Kidney epithelial cell (primary cell): ENCODE data around the gene CASKIN2. TPM values are rescaled to one million over a fixed set of nuclear protein-coding genes. Genes with fewer than 3 reads are reported as not detected.

Source experiments
- DNase-seq: peaks from one replicate; pipeline ENCODE4 v3.0.0-alpha.2; 2010; ENCODE audit warnings: low read depth
- H3K27me3 ChIP-seq: 2 replicates; pipeline ENCODE4 v1.6.0; 2011; ENCODE audit warnings: low read length; ENCODE audit not compliant: control insufficient read depth, insufficient read depth
- H3K36me3 ChIP-seq: 2 replicates; pipeline ENCODE4 v1.5.1; 2011; ENCODE audit warnings: low read length; ENCODE audit not compliant: control insufficient read depth, insufficient read depth
- H3K4me3 ChIP-seq: 2 replicates; pipeline ENCODE4 v1.5.1; 2011; ENCODE audit warnings: low read depth, mild to moderate bottlenecking, control low read depth, low read length
- total RNA-seq: library from RNA; depleted of rRNA; stranded (reverse); fragments of >200 nt; gene quantifications from 2 replicates; pipeline ENCODE4 v1.2.3, GENCODE V29; 2015
- TF ChIP-seq, protein P1 (sequence below): IDR thresholded peaks from 2 replicates; pipeline ENCODE4 v1.5.1; 2011; ENCODE audit warnings: mild to moderate bottlenecking, moderate library complexity, low read length, control low read depth, inconsistent platforms; ENCODE audit not compliant: insufficient read depth, poor library complexity, severe bottlenecking

The CASKIN2 gene
- total RNA-seq, 1 donor from 2014 or later: 14.7 TPM

DNA sequence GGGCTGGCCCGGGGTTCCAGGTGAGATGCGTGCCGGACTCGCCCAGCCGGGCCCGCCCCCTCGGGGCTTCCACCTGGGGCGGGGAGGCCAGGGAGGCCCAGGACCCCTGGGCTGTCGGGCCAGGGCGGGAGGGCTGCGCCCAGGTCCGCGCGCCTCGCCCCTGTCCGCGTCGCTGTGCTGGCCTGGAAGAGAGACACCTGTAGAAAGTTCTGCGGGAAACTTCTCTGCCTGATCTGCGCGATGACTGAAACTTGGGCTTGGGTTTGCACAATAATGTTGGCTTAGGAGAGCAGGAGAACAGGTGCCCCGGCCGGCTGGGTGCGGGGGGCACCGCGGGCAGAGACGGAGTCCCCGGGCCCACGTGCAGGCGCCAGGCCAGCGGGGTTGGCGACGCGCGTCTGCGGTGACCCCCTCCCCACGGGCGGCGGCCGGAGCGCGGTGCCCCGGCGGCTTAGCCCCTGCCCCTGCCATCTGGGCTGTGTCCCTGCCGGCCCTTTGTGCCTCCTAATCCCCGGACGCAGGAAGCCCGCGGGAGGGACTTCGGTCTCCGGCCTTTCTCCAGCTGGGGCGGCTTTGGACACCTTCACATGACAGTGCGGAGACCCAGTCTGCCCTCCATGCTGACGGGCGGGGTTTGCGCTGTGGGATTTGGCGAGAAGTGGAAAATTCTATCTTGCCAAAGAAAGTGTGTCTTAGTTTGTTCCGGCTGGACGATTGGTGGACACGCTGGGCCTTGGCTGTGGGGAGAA lies 10.6 kb upstream of the CASKIN2 start:
- peaks cover 5% of the 10 kb centered on the region for H3K27me3 ChIP-seq
- TF ChIP-seq, protein P1, sequence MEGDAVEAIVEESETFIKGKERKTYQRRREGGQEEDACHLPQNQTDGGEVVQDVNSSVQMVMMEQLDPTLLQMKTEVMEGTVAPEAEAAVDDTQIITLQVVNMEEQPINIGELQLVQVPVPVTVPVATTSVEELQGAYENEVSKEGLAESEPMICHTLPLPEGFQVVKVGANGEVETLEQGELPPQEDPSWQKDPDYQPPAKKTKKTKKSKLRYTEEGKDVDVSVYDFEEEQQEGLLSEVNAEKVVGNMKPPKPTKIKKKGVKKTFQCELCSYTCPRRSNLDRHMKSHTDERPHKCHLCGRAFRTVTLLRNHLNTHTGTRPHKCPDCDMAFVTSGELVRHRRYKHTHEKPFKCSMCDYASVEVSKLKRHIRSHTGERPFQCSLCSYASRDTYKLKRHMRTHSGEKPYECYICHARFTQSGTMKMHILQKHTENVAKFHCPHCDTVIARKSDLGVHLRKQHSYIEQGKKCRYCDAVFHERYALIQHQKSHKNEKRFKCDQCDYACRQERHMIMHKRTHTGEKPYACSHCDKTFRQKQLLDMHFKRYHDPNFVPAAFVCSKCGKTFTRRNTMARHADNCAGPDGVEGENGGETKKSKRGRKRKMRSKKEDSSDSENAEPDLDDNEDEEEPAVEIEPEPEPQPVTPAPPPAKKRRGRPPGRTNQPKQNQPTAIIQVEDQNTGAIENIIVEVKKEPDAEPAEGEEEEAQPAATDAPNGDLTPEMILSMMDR: no peak
- H3K4me3 ChIP-seq: peak overlapping the region; percentile 42
- no peak for DNase-seq
- peaks cover 2% of the 10 kb centered on the region for H3K36me3 ChIP-seq

GRCh38 chr17:75524970-75525805 lies 9.9 kb upstream of the CASKIN2 start, which contains the start of gene LLGL2:
Gene LLGL2, plus strand, starts transcription at chr17:75525697. Its CDS starts 17,730 bp downstream, at chr17:75543427.
- DNase-seq: peak; percentile 37
- Histone ChIP-seq H3K4me3 (peak within 1 kb of the TSS; percentile 63), H3K27me3 (peaks cover 5% of the 10 kb centered on the region), H3K36me3 (peaks cover 2% of the 10 kb centered on the region)
- TF ChIP-seq, protein P1: peak; percentile 5

DNA sequence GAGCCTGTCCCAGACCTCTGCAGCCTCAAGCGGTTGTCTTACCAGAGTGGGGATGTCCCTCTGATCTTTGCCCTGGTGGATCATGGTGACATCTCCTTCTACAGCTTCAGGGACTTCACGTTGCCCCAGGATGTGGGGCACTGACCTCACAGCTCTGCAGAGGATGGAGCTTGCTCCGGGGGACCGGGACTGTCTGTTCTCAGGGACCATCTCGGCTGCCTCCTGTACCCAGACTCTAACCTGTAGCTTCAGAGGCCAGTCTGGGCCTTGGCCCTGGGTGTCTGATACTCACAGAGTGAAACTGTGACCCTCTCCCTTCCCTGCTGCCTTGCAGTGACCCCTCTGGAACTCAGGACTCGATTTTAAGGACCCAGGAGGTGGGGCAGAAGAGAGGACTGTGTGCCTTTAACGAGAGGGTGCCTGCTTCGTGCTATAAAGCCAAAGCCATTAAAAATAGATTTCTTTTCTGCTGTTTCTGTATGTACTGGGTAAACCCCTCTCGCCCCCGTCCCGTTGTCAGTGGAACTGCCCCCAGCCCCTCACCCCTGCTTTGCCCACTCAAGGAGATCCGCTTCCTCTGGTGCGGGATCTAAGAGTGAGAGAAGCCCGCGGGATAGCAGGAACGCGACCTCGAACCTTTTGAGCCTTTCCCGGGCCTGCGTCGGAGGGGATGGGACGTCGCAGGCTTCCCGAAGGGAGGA lies 9.1 kb upstream of the CASKIN2 start:
- peak overlapping the region; percentile 63 for H3K4me3 ChIP-seq
- H3K27me3 ChIP-seq: peaks cover 5% of the 10 kb centered on the region
- DNase-seq: no peak
- no peaks in the 10 kb centered on the region for H3K36me3 ChIP-seq
- TF ChIP-seq, protein P1: no peak

DNA sequence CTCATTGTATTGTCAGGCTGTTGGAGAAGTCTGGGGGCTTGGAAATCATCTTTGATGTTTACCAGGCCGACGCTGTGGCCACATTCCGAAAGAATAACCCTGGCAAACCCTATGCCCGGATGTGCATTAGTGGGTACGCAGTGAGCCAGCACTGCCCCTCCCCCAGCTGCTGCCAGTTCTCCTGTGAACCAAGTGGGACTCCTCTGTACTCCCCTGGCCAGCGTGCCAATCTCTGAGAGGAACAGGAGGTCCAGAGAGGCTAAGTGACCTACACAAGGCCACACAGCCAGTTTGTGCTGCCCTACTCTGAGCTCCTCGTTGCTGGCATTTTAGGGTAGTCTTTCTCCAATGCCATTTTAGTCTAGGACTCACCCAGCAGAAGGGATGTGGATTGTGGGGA lies 8.3 kb upstream of the CASKIN2 start:
- no peak for DNase-seq
- no peak overlapping the region for H3K4me3 ChIP-seq
- TF ChIP-seq, protein P1: no peak
- no peaks in the 10 kb centered on the region for H3K36me3 ChIP-seq
- peaks cover 5% of the 10 kb centered on the region for H3K27me3 ChIP-seq

DNA sequence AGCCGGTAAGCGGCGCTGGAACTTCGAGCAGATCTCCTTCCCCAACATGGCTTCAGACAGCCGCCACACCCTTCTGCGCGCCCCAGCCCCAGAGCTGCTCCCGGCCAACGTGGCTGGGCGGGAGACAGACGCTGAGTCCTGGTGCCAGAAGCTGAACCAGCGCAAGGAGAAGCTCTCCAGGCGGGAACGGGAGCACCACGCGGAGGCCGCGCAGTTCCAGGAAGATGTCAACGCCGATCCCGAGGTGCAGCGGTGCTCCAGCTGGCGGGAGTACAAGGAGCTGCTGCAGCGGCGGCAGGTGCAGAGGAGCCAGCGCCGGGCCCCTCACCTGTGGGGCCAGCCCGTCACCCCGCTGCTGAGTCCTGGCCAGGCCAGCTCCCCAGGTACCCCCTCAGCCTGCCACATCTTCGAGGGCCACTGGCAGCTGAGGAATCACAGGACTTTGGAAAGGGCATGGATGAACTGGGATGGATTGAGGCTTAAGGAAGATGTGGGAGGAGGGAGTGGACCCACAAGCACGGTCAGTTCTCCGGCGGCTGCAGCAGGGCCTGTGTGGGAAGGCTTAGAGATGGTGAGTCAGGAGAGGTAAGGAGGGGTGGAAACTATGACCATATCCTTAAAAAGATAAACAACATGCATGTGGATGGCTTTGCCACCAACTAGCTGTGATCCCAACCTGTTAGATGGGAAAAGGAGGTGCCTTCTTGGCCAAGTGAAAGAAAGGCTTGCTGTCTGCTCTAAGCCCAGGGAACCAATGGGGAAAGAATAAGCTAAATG lies 6.8 kb upstream of the CASKIN2 start:
- DNase-seq: no peak
- H3K4me3 ChIP-seq: no peak overlapping the region
- H3K27me3 ChIP-seq: peaks cover 5% of the 10 kb centered on the region
- H3K36me3 ChIP-seq: peaks cover 1% of the 10 kb centered on the region
- TF ChIP-seq, protein P1: no peak
